HFFc6 (cell line): ENCODE measurements around the gene ECI2. TPM values are rescaled to one million over a fixed set of nuclear protein-coding genes. Genes with fewer than 3 reads are reported as not detected.

ENCODE experiments used
- DNase-seq: peaks from one replicate; pipeline ENCODE4 v3.0.0-alpha.2; 2018
- H3K27ac Mint-ChIP-seq: 2 replicates; pipeline ENCODE4 v1.8.0; 2020; ENCODE audit warnings: mild to moderate bottlenecking, mixed read lengths
- H3K27me3 Mint-ChIP-seq: 2 replicates; pipeline ENCODE4 v1.8.0; 2021; ENCODE audit warnings: mild to moderate bottlenecking, moderate library complexity, mixed read lengths; ENCODE audit not compliant: insufficient read depth
- H3K36me3 Mint-ChIP-seq: 2 replicates; pipeline ENCODE4 v1.8.0; 2021; ENCODE audit warnings: low read depth, mixed read lengths
- H3K4me1 Mint-ChIP-seq: 2 replicates; pipeline ENCODE4 v1.8.0; 2020; ENCODE audit warnings: low read depth, mixed read lengths
- H3K4me3 Mint-ChIP-seq: 2 replicates; pipeline ENCODE4 v1.8.0; 2020; ENCODE audit warnings: mild to moderate bottlenecking, moderate library complexity, mixed read lengths
- H3K9me3 Mint-ChIP-seq: 2 replicates; pipeline ENCODE4 v1.8.0; 2020; ENCODE audit warnings: mild to moderate bottlenecking, mixed read lengths
- CTCF ChIP-seq: fragments of 200-600 bp; sonication (generic); IDR thresholded peaks from 2 replicates; pipeline ENCODE4 v1.5.0; 2021; ENCODE audit warnings: antibody characterized with exemption, mild to moderate bottlenecking
- total RNA-seq, 6 experiments: library from RNA; stranded (reverse); fragmentation: NEBNext Ultra II Directional; extraction: Animal tissue kit (Norgen Biotek cat#: 25700); gene quantifications; 2 replicates in 1 of 6; 3 replicates in 5 of 6; pipeline ENCODE4 v1.2.3, GENCODE V29; 2021

The ECI2 gene
- total RNA-seq, 6 experiments from 2014 or later, result 84.1 to 107 (median 102) TPM

DNA sequence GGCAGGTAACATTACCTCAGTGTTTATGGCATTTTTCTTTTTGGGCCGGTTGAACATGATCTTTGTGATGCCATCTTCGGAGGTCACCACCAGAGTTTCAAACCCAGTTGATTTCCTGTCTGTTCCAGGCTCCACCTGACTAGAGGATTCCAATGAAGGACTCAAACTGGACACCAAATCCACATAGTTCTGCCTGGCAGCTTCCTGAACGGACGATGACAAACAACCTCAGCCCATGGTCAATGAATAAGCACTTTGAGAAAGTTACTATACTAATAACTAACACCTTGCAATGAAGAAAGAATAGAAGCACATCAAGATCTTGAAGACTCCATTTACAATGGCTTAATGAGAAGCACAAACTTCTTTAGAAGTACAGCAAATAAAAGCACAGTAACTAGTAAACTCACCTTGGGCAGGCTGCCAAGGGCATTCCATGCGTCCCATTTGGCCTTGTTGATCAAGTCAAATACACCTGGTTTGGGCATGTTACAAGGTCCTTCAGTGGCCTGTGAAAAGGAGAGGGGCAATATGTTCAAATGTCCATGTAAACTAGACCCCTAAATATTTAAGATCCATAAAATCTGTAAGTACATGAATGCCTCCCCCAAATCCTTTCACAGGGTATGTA, 4.9 kb downstream of the ECI2 start:
- no peak for DNase-seq
- Mint-ChIP-seq H3K4me3 (no peak overlapping the region), H3K9me3 (no peaks in the 10 kb centered on the region), H3K4me1 (peaks cover 67% of the 10 kb centered on the region), H3K27me3 (no peaks in the 10 kb centered on the region; the same call in 1 of the 2 replicates), H3K27ac (peak overlapping the region; percentile 36), H3K36me3 (peaks cover 64% of the 10 kb centered on the region)
- TF ChIP-seq CTCF, result no peak

- H3K27me3 Mint-ChIP-seq, result no peaks in the 10 kb centered on the region; the same call in 1 of the 2 replicates
- H3K27ac Mint-ChIP-seq, result peak overlapping the region; percentile 36; the same call in 1 of the 2 replicates
- H3K36me3 Mint-ChIP-seq, result peaks cover 72% of the 10 kb centered on the region
Observed at GRCh38 chr6:4129446-4129845, 5.9 kb downstream of the ECI2 start.

GRCh38 chr6:4128748-4129147, 6.6 kb downstream of the ECI2 start:
- no peak for TF ChIP-seq CTCF
- peaks cover 69% of the 10 kb centered on the region for H3K4me1 Mint-ChIP-seq
- no peak overlapping the region for H3K4me3 Mint-ChIP-seq
- H3K9me3 Mint-ChIP-seq, result no peaks in the 10 kb centered on the region
- H3K36me3 Mint-ChIP-seq, result peaks cover 72% of the 10 kb centered on the region
- H3K27me3 Mint-ChIP-seq, result no peaks in the 10 kb centered on the region; the same call in 1 of the 2 replicates
- H3K27ac Mint-ChIP-seq, result no peak overlapping the region
- DNase-seq, result no peak

More at GRCh38 chr6:4129446-4129845, 5.9 kb downstream of the ECI2 start:
- Mint-ChIP-seq H3K4me3 (peak overlapping the region; percentile 6; the same call in 1 of the 2 replicates), H3K9me3 (no peaks in the 10 kb centered on the region), H3K4me1 (peaks cover 75% of the 10 kb centered on the region)
- no peak for TF ChIP-seq CTCF
- DNase-seq, result no peak

GRCh38 chr6:4128072-4128471, 7.3 kb downstream of the ECI2 start:
- peaks cover 65% of the 10 kb centered on the region for H3K36me3 Mint-ChIP-seq
- H3K4me1 Mint-ChIP-seq, result peaks cover 62% of the 10 kb centered on the region
- no peak overlapping the region for H3K27ac Mint-ChIP-seq
- TF ChIP-seq CTCF, result no peak
- H3K4me3 Mint-ChIP-seq, result no peak overlapping the region
- H3K9me3 Mint-ChIP-seq, result no peaks in the 10 kb centered on the region
- no peaks in the 10 kb centered on the region; the same call in 1 of the 2 replicates for H3K27me3 Mint-ChIP-seq
- DNase-seq, result no peak

- Mint-ChIP-seq H3K36me3 (peaks cover 54% of the 10 kb centered on the region), H3K27me3 (no peaks in the 10 kb centered on the region; the same call in 1 of the 2 replicates), H3K4me1 (peaks cover 57% of the 10 kb centered on the region), H3K27ac (peak overlapping the region; percentile 86), H3K4me3 (peak overlapping the region; percentile 71), H3K9me3 (no peaks in the 10 kb centered on the region)
- TF ChIP-seq CTCF, result peak; percentile 77
- DNase-seq, result peak; percentile 86
Observed at GRCh38 chr6:4125933-4126864, 9.2 kb downstream of the ECI2 start.
